HCT116 (cell line): ENCODE data around the gene RAB8A. TPM values are rescaled to one million over a fixed set of nuclear protein-coding genes. Genes with fewer than 3 reads are reported as not detected.

Experiments used
- ATAC-seq: fragments of 200-7000 bp; cut with Tn5 transposase; 2 replicates; pipeline ENCODE4 v1.9.1; 2020; ENCODE audit warnings: mild to moderate bottlenecking, moderate library complexity
- BruUV-seq: library from RNA; stranded (reverse); fragments of 400-500 nt; replicated peaks from 2 replicates; lab custom pipeline; 2021; lab: Mats Ljungman, UMichigan
- CTCF ChIA-PET: fragments of 300-600 bp; sonication (Branson Sonifier 250); formaldehyde crosslinking; loops from one replicate; lab custom pipeline; 2021; ENCODE audit warnings: antibody characterized with exemption; lab: Charles Lee
- POLR2A ChIA-PET: fragments of 300-600, 350-600 bp; sonication (Branson Sonifier 250); formaldehyde crosslinking; loops from one replicate; lab custom pipeline; 2021; ENCODE audit warnings: antibody characterized with exemption; lab: Charles Lee
- RAD21 ChIA-PET, 2 experiments: fragments of 300-600 bp; sonication (Branson Sonifier 250); formaldehyde crosslinking; loops; one replicate each; lab custom pipeline; 2023; ENCODE audit warnings: low total read pairs in 2 of 2; ENCODE audit not compliant: uncharacterized antibody in 2 of 2, unreplicated experiment in 2 of 2, low non-redundant PET in 1 of 2; lab: Charles Lee
- DNase-seq: peaks from one replicate; pipeline ENCODE4 v3.0.0-alpha.2; 2010; ENCODE audit warnings: low read depth, low spot score
- H2AFZ ChIP-seq: fragments of 200-600 bp; shearing (Covaris generic), sonication (generic); 2 replicates; pipeline ENCODE4 v1.6.1; 2017; ENCODE audit warnings: low read depth, mixed run types, mixed read lengths, antibody characterized with exemption, low read length; ENCODE audit not compliant: poor library complexity, severe bottlenecking
- H3K27ac ChIP-seq: 2 replicates; pipeline ENCODE4 v1.5.1; 2012; ENCODE audit warnings: low read depth, low read length
- H3K27me3 ChIP-seq: fragments of 200-600 bp; sonication (generic); 2 replicates; pipeline ENCODE4 v1.6.1; 2016; ENCODE audit warnings: mixed run types, low read length, mixed read lengths; ENCODE audit not compliant: insufficient read depth
- H3K36me3 ChIP-seq, 2 experiments: fragments of 200-500 bp in 1 of 2; fragments of 200-600 bp in 1 of 2; sonication (Bioruptor generic) in 1 of 2; sonication (generic) in 1 of 2; 2 replicates each; pipeline versions ENCODE4 v1.5.1 to v1.6.1; 2014 to 2016; ENCODE audit warnings: low read length in 2 of 2, inconsistent platforms in 1 of 2, mixed read lengths in 1 of 2, mixed run types in 1 of 2; ENCODE audit not compliant: insufficient read depth in 2 of 2, control insufficient read depth in 1 of 2
- H3K4me1 ChIP-seq, 2 experiments: fragments of 200-600 bp in 1 of 2; sonication (generic) in 1 of 2; 2 replicates each; pipeline versions ENCODE4 v1.5.1 to v1.6.1; 2012 to 2017; ENCODE audit warnings: low read length in 2 of 2, inconsistent platforms in 1 of 2, mild to moderate bottlenecking in 1 of 2, mixed read lengths in 1 of 2, mixed run types in 1 of 2, moderate library complexity in 1 of 2; ENCODE audit not compliant: insufficient read depth in 2 of 2, control insufficient read depth in 1 of 2
- H3K4me2 ChIP-seq: fragments of 200-600 bp; sonication (generic); 2 replicates; pipeline ENCODE4 v1.6.1; 2017; ENCODE audit warnings: mixed run types, low read length, mixed read lengths
- H3K4me3 ChIP-seq, 2 experiments: fragments of 200-600 bp in 1 of 2; sonication (generic) in 1 of 2; replicated peaks in 1 of 2; 2 replicates each; pipeline ENCODE4 v1.5.1; 2011 to 2016; ENCODE audit warnings: low read length in 2 of 2, control low read depth in 1 of 2, low read depth in 1 of 2, mild to moderate bottlenecking in 1 of 2, mixed read lengths in 1 of 2, mixed run types in 1 of 2
- H3K79me2 ChIP-seq: fragments of 200-600 bp; sonication (generic); 2 replicates; pipeline ENCODE4 v1.6.1; 2017; ENCODE audit warnings: mild to moderate bottlenecking, mixed run types, low read length, moderate library complexity, mixed read lengths; ENCODE audit not compliant: insufficient read depth
- H3K9ac ChIP-seq: fragments of 200-600 bp; sonication (generic); 2 replicates; pipeline ENCODE4 v1.6.1; 2016; ENCODE audit warnings: low read length, mixed read lengths
- H3K9me2 ChIP-seq: fragments of 200-600 bp; sonication (generic), shearing (Covaris generic); 2 replicates; pipeline ENCODE4 v1.6.1; 2017; ENCODE audit warnings: mixed run types, mild to moderate bottlenecking, moderate library complexity; ENCODE audit not compliant: insufficient read depth
- H3K9me3 ChIP-seq, 2 experiments: fragments of 200-500 bp in 1 of 2; fragments of 200-600 bp in 1 of 2; sonication (Bioruptor generic) in 1 of 2; sonication (generic) in 1 of 2; 2 replicates each; pipeline ENCODE4 v1.6.1; 2014 to 2017; ENCODE audit warnings: low read length in 2 of 2, mixed read lengths in 2 of 2, inconsistent platforms in 1 of 2, low read depth in 1 of 2, mild to moderate bottlenecking in 1 of 2, mixed run types in 1 of 2, moderate library complexity in 1 of 2; ENCODE audit not compliant: control insufficient read depth in 1 of 2, insufficient read depth in 1 of 2
- H4K20me1 ChIP-seq: fragments of 200-600 bp; sonication (generic), shearing (Covaris generic); 2 replicates; pipeline ENCODE4 v1.6.1; 2017; ENCODE audit warnings: mixed run types, mild to moderate bottlenecking, moderate library complexity; ENCODE audit not compliant: insufficient read depth
- CBX3 ChIP-seq: IDR thresholded peaks from 2 replicates; pipeline ENCODE4 v1.6.1; 2012; ENCODE audit warnings: low read depth
- CEBPB ChIP-seq: IDR thresholded peaks from 2 replicates; pipeline ENCODE4 v1.6.1; 2012; ENCODE audit warnings: low read depth
- EGR1 ChIP-seq: IDR thresholded peaks from 2 replicates; pipeline ENCODE4 v1.6.1; 2012; ENCODE audit warnings: low read depth
- ELF1 ChIP-seq: IDR thresholded peaks from 2 replicates; pipeline ENCODE4 v1.6.1; 2012; ENCODE audit warnings: low read depth, borderline replicate concordance
- EZH2 ChIP-seq: fragments of 200-600 bp; sonication (generic); IDR thresholded peaks from 2 replicates; pipeline ENCODE4 v1.6.1; 2017; ENCODE audit warnings: antibody characterized with exemption, mixed run types
- FOSL1 ChIP-seq: IDR thresholded peaks from 2 replicates; pipeline ENCODE4 v1.6.1; 2012; ENCODE audit warnings: low read depth
- JUND ChIP-seq: IDR thresholded peaks from 2 replicates; pipeline ENCODE4 v1.6.1; 2012
- POLR2AphosphoS5 ChIP-seq: IDR thresholded peaks from 2 replicates; pipeline ENCODE4 v1.6.1; 2011; ENCODE audit warnings: mild to moderate bottlenecking, low read depth, low read length, moderate library complexity
- RAD21 ChIP-seq: IDR thresholded peaks from 2 replicates; pipeline ENCODE4 v1.6.1; 2012; ENCODE audit warnings: low read depth, mild to moderate bottlenecking
- SP1 ChIP-seq: IDR thresholded peaks from 2 replicates; pipeline ENCODE4 v1.6.1; 2012; ENCODE audit warnings: low read depth
- SRF ChIP-seq: IDR thresholded peaks from 2 replicates; pipeline ENCODE4 v1.6.1; 2012; ENCODE audit warnings: low read depth
- TCF7L2 ChIP-seq: IDR thresholded peaks from 2 replicates; pipeline ENCODE4 v1.7.0; 2011; ENCODE audit warnings: borderline replicate concordance, inconsistent platforms; ENCODE audit not compliant: insufficient read depth, insufficient read length; ENCODE audit errors: extremely low read depth
- YY1 ChIP-seq: IDR thresholded peaks from 2 replicates; pipeline ENCODE4 v1.6.1; 2011; ENCODE audit warnings: low read length, low read depth, moderate library complexity, mild to moderate bottlenecking; ENCODE audit not compliant: insufficient replicate concordance; ENCODE audit errors: extremely low read depth
- ZFX ChIP-seq: fragments of 450-650 bp; IDR thresholded peaks from 2 replicates; pipeline ENCODE4 v1.6.1; 2017
- ZNF274 ChIP-seq: fragments of 200-500 bp; sonication (Bioruptor generic); IDR thresholded peaks from 2 replicates; pipeline ENCODE4 v1.6.1; 2014; ENCODE audit warnings: mild to moderate bottlenecking, low read depth, low read length, inconsistent platforms
- intact Hi-C: fragments of 100-400 bp; cut with micrococcal nuclease; formaldehyde crosslinking; loops from 2 replicates; pipeline ENCODE4 v1.10.0; 2022
- total RNA-seq: library from RNA; stranded (reverse); gene quantifications from one replicate; pipeline ENCODE4 v1.2.1, GENCODE V29; 2021; ENCODE audit not compliant: unreplicated experiment
- TF ChIP-seq, protein P1 (sequence below), 3 experiments: fragments of 200-600 bp in 1 of 3; sonication (generic) in 1 of 3; IDR thresholded peaks in 2 of 3; conservative IDR thresholded peaks in 1 of 3; 2 replicates each; pipeline ENCODE4 v1.5.1; 2012 to 2017; ENCODE audit warnings: low read depth in 2 of 3, low read length in 2 of 3, antibody characterized with exemption in 1 of 3, borderline replicate concordance in 1 of 3, control low read depth in 1 of 3, mild to moderate bottlenecking in 1 of 3, mixed read lengths in 1 of 3, mixed run types in 1 of 3, moderate library complexity in 1 of 3; ENCODE audit not compliant: insufficient read depth in 1 of 3
- TF ChIP-seq, protein P2 (sequence below): IDR thresholded peaks from 2 replicates; pipeline ENCODE4 v1.6.1; 2012
- TF ChIP-seq, protein P3 (sequence below): IDR thresholded peaks from 2 replicates; pipeline ENCODE4 v1.6.1; 2012
- TF ChIP-seq, protein P4 (sequence below): IDR thresholded peaks from 2 replicates; pipeline ENCODE4 v1.6.1; 2012; ENCODE audit warnings: low read depth

The RAB8A gene
- total RNA-seq, 1 experiment from 2014 or later = 116 TPM

GRCh38 chr19:16089010-16089846 is 22.5 kb upstream of the RAB8A start:
- Histone ChIP-seq H3K9ac (no peak overlapping the region), H3K36me3 (peaks cover 60 to 69% of the 10 kb centered on the region in 2 experiments), H3K9me3 (no peaks in the 10 kb centered on the region), H3K27ac (no peak overlapping the region), H3K27me3 (no peaks in the 10 kb centered on the region), H3K9me2 (no peaks in the 10 kb centered on the region), H3K4me2 (no peak overlapping the region), H2AFZ (no peak overlapping the region), H3K4me1 (no peaks in the 10 kb centered on the region; a peak in 1 of 4 replicates), H3K79me2 (peaks cover 48% of the 10 kb centered on the region; the same call in 1 of the 2 replicates), H4K20me1 (no peaks in the 10 kb centered on the region), H3K4me3 (no peak overlapping the region)
- ChIA-PET RAD21 (no interaction called here), CTCF (no interaction called here), POLR2A (no interaction called here)
- ATAC-seq (no peak), DNase-seq (no peak)
- intact Hi-C loops = no loop called here
- TF ChIP-seq JUND = no peak
- TF ChIP-seq, protein P1, sequence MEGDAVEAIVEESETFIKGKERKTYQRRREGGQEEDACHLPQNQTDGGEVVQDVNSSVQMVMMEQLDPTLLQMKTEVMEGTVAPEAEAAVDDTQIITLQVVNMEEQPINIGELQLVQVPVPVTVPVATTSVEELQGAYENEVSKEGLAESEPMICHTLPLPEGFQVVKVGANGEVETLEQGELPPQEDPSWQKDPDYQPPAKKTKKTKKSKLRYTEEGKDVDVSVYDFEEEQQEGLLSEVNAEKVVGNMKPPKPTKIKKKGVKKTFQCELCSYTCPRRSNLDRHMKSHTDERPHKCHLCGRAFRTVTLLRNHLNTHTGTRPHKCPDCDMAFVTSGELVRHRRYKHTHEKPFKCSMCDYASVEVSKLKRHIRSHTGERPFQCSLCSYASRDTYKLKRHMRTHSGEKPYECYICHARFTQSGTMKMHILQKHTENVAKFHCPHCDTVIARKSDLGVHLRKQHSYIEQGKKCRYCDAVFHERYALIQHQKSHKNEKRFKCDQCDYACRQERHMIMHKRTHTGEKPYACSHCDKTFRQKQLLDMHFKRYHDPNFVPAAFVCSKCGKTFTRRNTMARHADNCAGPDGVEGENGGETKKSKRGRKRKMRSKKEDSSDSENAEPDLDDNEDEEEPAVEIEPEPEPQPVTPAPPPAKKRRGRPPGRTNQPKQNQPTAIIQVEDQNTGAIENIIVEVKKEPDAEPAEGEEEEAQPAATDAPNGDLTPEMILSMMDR (IDR thresholded peaks at IDR 0.05 in 2 of 3, conservative IDR thresholded peaks at IDR 0.05 in 1 of 3; ENCODE audit: borderline replicate concordance in 1 of 3, insufficient read depth in 1 of 3, low read depth in 2 of 3, low read length in 2 of 3) = no peak
- no peak for TF ChIP-seq POLR2AphosphoS5
- no peak for TF ChIP-seq TCF7L2
- TF ChIP-seq FOSL1 = no peak
- TF ChIP-seq, protein P2, sequence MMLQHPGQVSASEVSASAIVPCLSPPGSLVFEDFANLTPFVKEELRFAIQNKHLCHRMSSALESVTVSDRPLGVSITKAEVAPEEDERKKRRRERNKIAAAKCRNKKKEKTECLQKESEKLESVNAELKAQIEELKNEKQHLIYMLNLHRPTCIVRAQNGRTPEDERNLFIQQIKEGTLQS = no peak
- TF ChIP-seq SRF = no peak
- no peak for TF ChIP-seq EGR1
- TF ChIP-seq CBX3 = no peak
- TF ChIP-seq, protein P3, sequence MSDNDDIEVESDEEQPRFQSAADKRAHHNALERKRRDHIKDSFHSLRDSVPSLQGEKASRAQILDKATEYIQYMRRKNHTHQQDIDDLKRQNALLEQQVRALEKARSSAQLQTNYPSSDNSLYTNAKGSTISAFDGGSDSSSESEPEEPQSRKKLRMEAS = no peak
- TF ChIP-seq ELF1 = no peak
- TF ChIP-seq RAD21 = no peak
- TF ChIP-seq ZFX = no peak
- TF ChIP-seq, protein P4, sequence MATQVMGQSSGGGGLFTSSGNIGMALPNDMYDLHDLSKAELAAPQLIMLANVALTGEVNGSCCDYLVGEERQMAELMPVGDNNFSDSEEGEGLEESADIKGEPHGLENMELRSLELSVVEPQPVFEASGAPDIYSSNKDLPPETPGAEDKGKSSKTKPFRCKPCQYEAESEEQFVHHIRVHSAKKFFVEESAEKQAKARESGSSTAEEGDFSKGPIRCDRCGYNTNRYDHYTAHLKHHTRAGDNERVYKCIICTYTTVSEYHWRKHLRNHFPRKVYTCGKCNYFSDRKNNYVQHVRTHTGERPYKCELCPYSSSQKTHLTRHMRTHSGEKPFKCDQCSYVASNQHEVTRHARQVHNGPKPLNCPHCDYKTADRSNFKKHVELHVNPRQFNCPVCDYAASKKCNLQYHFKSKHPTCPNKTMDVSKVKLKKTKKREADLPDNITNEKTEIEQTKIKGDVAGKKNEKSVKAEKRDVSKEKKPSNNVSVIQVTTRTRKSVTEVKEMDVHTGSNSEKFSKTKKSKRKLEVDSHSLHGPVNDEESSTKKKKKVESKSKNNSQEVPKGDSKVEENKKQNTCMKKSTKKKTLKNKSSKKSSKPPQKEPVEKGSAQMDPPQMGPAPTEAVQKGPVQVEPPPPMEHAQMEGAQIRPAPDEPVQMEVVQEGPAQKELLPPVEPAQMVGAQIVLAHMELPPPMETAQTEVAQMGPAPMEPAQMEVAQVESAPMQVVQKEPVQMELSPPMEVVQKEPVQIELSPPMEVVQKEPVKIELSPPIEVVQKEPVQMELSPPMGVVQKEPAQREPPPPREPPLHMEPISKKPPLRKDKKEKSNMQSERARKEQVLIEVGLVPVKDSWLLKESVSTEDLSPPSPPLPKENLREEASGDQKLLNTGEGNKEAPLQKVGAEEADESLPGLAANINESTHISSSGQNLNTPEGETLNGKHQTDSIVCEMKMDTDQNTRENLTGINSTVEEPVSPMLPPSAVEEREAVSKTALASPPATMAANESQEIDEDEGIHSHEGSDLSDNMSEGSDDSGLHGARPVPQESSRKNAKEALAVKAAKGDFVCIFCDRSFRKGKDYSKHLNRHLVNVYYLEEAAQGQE = no peak
- TF ChIP-seq ZNF274 = no peak
- TF ChIP-seq CEBPB = no peak
- no peak for TF ChIP-seq SP1
- no peak for TF ChIP-seq EZH2
- no peak for TF ChIP-seq YY1
- TSS peak; percentile 29 for BruUV-seq
